Kidney (tissue), 22 donors: Measurements from ENCODE around the gene EDNRB. TPM values are rescaled to one million over a fixed set of nuclear protein-coding genes. Genes with fewer than 3 reads are reported as not detected.

ENCODE experiments used
- DNase-seq, 5 donors: peaks; one replicate each; pipeline ENCODE4 v3.0.0-alpha.2; 2013 to 2020
- FAIRE-seq: peaks from 2 replicates; lab custom pipeline; 2012; peaks lifted over from hg19 to GRCh38; lab: Jason Lieb, UNC
- H3K27ac ChIP-seq, 2 donors: one replicate each; pipeline ENCODE4 v1.7.0; 2013; ENCODE audit warnings: low read depth in 2 of 2, low read length in 2 of 2, inconsistent platforms in 1 of 2
- H3K27me3 ChIP-seq: one replicate; pipeline ENCODE4 v1.7.1; 2013; ENCODE audit warnings: low read length, inconsistent platforms; ENCODE audit not compliant: control insufficient read depth, insufficient read depth
- H3K36me3 ChIP-seq, 3 donors: one replicate each; pipeline versions ENCODE4 v1.7.0 to v1.7.1; 2013; ENCODE audit warnings: low read length in 3 of 3, control low read depth in 1 of 3, inconsistent platforms in 1 of 3; ENCODE audit not compliant: insufficient read depth in 3 of 3, control insufficient read depth in 2 of 3
- H3K4me1 ChIP-seq, 3 donors: one replicate each; pipeline versions ENCODE4 v1.7.0 to v1.7.1; 2013; ENCODE audit warnings: low read length in 3 of 3, inconsistent platforms in 1 of 3, low read depth in 1 of 3; ENCODE audit not compliant: control insufficient read depth in 2 of 3, insufficient read depth in 2 of 3
- H3K4me3 ChIP-seq, 3 donors: one replicate each; pipeline versions ENCODE4 v1.7.0 to v1.8.1; 2013; ENCODE audit warnings: low read length in 3 of 3, control low read depth in 1 of 3, inconsistent platforms in 1 of 3
- H3K9ac ChIP-seq, 3 donors: one replicate each; pipeline versions ENCODE4 v1.7.0 to v1.7.1; 2013; ENCODE audit warnings: low read length in 3 of 3, control low read depth in 1 of 3, inconsistent platforms in 1 of 3
- H3K9me3 ChIP-seq, 3 donors: one replicate each; pipeline versions ENCODE4 v1.7.0 to v1.7.1; 2013; ENCODE audit warnings: low read length in 3 of 3, control low read depth in 1 of 3, inconsistent platforms in 1 of 3; ENCODE audit not compliant: control insufficient read depth in 2 of 3, insufficient read depth in 1 of 3
- intact Hi-C: fragments of 100-400 bp; cut with DNase I; formaldehyde crosslinking; loops from one replicate; pipeline ENCODE4 v1.11.1; 2022
- long read RNA-seq, 10 donors: library from polyadenylated mRNA in 1 of 10; unstranded in 1 of 10; transcript quantifications; one replicate each; pipeline ENCODE4 v2.0.0 and lab custom pipeline, GENCODE V29; 2021 to 2026
- polyA plus RNA-seq: library from polyadenylated mRNA; stranded (reverse); fragments of 350-450 nt; fragmentation: Illumina TruSeq; extraction: RNeasy Lipid Tissue Mini Kit (QIAGEN cat#74804); gene quantifications from one replicate; pipeline ENCODE4 v1.2.3, GENCODE V29; 2014; ENCODE audit warnings: low read depth, low replicate concordance; ENCODE audit not compliant: insufficient read depth
- total RNA-seq: library from RNA; stranded (reverse); fragmentation: NEBNext Ultra II Directional; extraction: Animal tissue kit (Norgen Biotek cat#: 25700); gene quantifications from one replicate; pipeline ENCODE4 v1.2.1, GENCODE V29; 2021
- TF ChIP-seq, protein P1 (sequence below): IDR thresholded peaks from 3 replicates; pipeline ENCODE4 v1.5.1; 2012; ENCODE audit warnings: mild to moderate bottlenecking, moderate library complexity, borderline replicate concordance; ENCODE audit not compliant: insufficient read depth; ENCODE audit errors: extremely low read depth
- donor health status: control.
- donor health status: control.
- donor health status: control.
- donor health status: control.
- donor health status: control.
- donor health status: DM: yes; HTN: yes; CAD: no.
- donor health status: Normal renal cell carcinoma (clear cell type).

EDNRB gene
- total RNA-seq (60.1 TPM), polyA plus RNA-seq (14.0 TPM)
- long read RNA-seq, donor 1, full-length matches to known transcripts = 23 of 23 reads
- long read RNA-seq, donor 1, partial matches to known transcripts = 0 of 23 reads
- long read RNA-seq, donor 1, other reads (novel, unspliced or antisense) = 0 of 23 reads
- long read RNA-seq, donor 2, full-length matches to known transcripts = 32 of 32 reads
- long read RNA-seq, donor 2, partial matches to known transcripts = 0 of 32 reads
- long read RNA-seq, donor 2, other reads (novel, unspliced or antisense) = 0 of 32 reads
- long read RNA-seq, donor 3, full-length matches to known transcripts = 24 of 24 reads
- long read RNA-seq, donor 3, partial matches to known transcripts = 0 of 24 reads
- long read RNA-seq, donor 3, other reads (novel, unspliced or antisense) = 0 of 24 reads
- long read RNA-seq, donor 4, full-length matches to known transcripts = 37 of 37 reads
- long read RNA-seq, donor 4, partial matches to known transcripts = 0 of 37 reads
- long read RNA-seq, donor 4, other reads (novel, unspliced or antisense) = 0 of 37 reads
- long read RNA-seq, donor 5, full-length matches to known transcripts = 1 of 1 reads
- long read RNA-seq, donor 5, partial matches to known transcripts = 0 of 1 reads
- long read RNA-seq, donor 5, other reads (novel, unspliced or antisense) = 0 of 1 reads
- long read RNA-seq, donor 6, full-length matches to known transcripts = 37 of 37 reads
- long read RNA-seq, donor 6, partial matches to known transcripts = 0 of 37 reads
- long read RNA-seq, donor 6, other reads (novel, unspliced or antisense) = 0 of 37 reads
- long read RNA-seq, donor 7, full-length matches to known transcripts = 22 of 28 reads
- long read RNA-seq, donor 7, partial matches to known transcripts = 4 of 28 reads
- long read RNA-seq, donor 7, other reads (novel, unspliced or antisense) = 2 of 28 reads
- long read RNA-seq, donor 8, full-length matches to known transcripts = 21 of 21 reads
- long read RNA-seq, donor 8, partial matches to known transcripts = 0 of 21 reads
- long read RNA-seq, donor 8, other reads (novel, unspliced or antisense) = 0 of 21 reads
- long read RNA-seq, donor 9, full-length matches to known transcripts = 6 of 6 reads
- long read RNA-seq, donor 9, partial matches to known transcripts = 0 of 6 reads
- long read RNA-seq, donor 9, other reads (novel, unspliced or antisense) = 0 of 6 reads
- long read RNA-seq, donor 10, full-length matches to known transcripts = 23 of 23 reads
- long read RNA-seq, donor 10, partial matches to known transcripts = 0 of 23 reads
- long read RNA-seq, donor 10, other reads (novel, unspliced or antisense) = 0 of 23 reads

DNA sequence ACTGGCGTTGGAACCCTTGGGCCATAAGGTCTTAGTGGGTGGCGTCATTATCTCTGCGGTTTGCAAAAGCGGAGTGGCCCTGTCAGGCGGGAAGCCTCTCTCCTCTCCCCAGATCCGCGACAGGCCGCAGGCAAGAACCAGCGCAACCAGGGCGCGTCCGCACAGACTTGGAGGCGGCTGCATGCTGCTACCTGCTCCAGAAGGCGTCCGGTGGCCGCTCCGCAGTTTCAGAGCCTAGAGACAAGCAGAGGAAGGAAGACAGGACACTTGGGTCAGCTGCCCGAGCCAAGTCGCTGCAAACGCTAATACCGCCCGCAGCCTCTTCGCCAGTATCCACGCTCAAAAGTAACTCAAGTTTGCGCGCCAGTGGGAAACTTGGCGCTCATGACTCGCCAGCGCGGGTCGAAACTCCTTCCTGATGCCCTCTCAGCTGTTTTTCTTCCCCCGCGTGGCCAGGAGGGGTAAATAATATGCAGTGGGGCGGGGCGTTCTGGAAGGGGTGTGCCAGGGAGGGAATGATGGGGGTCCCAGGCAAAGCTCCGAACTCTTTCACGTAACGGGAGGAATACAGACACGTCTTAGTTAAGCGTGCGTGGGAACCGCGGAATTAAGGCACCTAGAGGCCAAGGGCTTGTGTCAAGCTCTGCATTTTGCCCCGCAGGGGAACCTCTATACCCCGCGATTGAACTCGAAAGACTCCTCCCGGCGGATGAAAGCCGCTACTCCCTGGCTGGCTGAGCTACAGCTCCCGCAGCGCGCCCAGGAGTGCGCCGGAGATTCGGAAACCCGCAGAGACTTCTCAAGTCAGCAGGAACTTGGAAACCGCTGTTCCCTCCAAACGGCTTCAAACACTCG lies at the start of gene EDNRB:
TSS of gene EDNRB (minus strand) at position 441 of the 855 bp plus-strand sequence. CDS start at position 183, 258 bp downstream.
- Histone ChIP-seq H3K27ac (peak within 1 kb of the TSS; percentile 43 to 78), H3K36me3 (peaks cover 0 to 2% (median 0%) of the 10 kb centered on the region in 3 donors), H3K9me3 (no peaks in the 10 kb centered on the region), H3K4me1 (peaks cover 0 to 8% (median 0%) of the 10 kb centered on the region in 3 donors), H3K9ac (peak within 1 kb of the TSS; percentile 68 to 88 (median 69)), H3K27me3 (no peaks in the 10 kb centered on the region), H3K4me3 (peak within 1 kb of the TSS; percentile 69 to 83 (median 78))
- peak; percentile 52 to 80 (median 70) for DNase-seq
- intact Hi-C loops = no loop called here
- no peak for FAIRE-seq
- TF ChIP-seq, protein P1, sequence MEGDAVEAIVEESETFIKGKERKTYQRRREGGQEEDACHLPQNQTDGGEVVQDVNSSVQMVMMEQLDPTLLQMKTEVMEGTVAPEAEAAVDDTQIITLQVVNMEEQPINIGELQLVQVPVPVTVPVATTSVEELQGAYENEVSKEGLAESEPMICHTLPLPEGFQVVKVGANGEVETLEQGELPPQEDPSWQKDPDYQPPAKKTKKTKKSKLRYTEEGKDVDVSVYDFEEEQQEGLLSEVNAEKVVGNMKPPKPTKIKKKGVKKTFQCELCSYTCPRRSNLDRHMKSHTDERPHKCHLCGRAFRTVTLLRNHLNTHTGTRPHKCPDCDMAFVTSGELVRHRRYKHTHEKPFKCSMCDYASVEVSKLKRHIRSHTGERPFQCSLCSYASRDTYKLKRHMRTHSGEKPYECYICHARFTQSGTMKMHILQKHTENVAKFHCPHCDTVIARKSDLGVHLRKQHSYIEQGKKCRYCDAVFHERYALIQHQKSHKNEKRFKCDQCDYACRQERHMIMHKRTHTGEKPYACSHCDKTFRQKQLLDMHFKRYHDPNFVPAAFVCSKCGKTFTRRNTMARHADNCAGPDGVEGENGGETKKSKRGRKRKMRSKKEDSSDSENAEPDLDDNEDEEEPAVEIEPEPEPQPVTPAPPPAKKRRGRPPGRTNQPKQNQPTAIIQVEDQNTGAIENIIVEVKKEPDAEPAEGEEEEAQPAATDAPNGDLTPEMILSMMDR = no peak

DNA sequence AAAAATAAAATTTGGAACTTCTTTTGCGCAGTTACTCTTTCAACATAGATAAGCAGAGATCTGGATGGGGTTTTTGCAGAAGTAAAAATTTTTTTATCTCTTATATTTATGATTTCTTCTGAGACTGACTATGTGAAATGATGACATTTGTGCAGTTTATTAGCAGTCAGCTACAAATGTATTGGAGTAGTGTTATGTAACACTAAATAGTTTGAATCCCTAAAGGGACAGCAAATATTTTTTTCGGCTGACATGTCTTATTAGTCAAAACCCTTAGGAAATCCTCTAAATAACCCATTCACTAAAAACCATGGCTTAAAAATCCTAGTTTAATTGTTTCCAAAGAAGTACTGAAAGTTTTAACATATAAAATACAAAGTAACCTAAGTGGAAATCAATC lies 48.0 kb upstream of the EDNRB start:
- TF ChIP-seq, protein P1 = no peak
- intact Hi-C loops = no loop called here
- Histone ChIP-seq H3K9me3 (no peaks in the 10 kb centered on the region), H3K4me3 (no peak overlapping the region), H3K4me1 (no peaks in the 10 kb centered on the region), H3K27ac (no peak overlapping the region), H3K36me3 (no peaks in the 10 kb centered on the region), H3K9ac (no peak overlapping the region), H3K27me3 (no peaks in the 10 kb centered on the region)
- DNase-seq = no peak
- FAIRE-seq = peak; percentile 32

DNA sequence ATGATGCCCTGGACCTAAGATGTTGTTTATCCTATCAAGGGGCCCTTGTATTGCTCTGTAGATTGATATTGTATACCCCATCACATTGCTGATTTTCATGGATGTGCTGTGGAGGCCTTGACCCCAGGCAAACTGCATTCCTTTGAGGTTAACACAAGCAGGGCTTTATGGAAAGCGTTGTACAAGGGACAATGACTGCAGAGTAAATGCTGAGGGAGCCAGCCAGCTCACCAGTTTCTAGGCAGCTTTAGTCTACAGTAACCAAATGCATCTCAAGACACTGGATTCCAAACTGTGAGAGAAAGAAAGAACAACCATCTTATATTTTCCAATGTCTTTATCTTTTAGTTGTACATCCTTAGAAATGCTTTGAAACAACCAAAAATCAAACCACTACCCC lies 34.1 kb upstream of the EDNRB start:
- DNase-seq (no peak), FAIRE-seq (no peak)
- Histone ChIP-seq H3K4me1 (no peaks in the 10 kb centered on the region), H3K27me3 (no peaks in the 10 kb centered on the region), H3K4me3 (no peak overlapping the region), H3K9me3 (no peaks in the 10 kb centered on the region), H3K36me3 (no peaks in the 10 kb centered on the region), H3K9ac (no peak overlapping the region), H3K27ac (no peak overlapping the region)
- TF ChIP-seq, protein P1 = no peak
- intact Hi-C loops = no loop called here
